CD4-positive, alpha-beta T cell treated with Interleukin-4 for 4 hours (primary cell): ENCODE measurements around the gene TMED3.
"Not testable (repeated sequence)": the region's sequence is repeated elsewhere in the genome, so short reads cannot be mapped to it uniquely, and the experiment has no call there.

Experiments used
- DNase-seq: peaks from one replicate; pipeline ENCODE4 v3.0.0-alpha.2; 2020

The TMED3 gene

DNA sequence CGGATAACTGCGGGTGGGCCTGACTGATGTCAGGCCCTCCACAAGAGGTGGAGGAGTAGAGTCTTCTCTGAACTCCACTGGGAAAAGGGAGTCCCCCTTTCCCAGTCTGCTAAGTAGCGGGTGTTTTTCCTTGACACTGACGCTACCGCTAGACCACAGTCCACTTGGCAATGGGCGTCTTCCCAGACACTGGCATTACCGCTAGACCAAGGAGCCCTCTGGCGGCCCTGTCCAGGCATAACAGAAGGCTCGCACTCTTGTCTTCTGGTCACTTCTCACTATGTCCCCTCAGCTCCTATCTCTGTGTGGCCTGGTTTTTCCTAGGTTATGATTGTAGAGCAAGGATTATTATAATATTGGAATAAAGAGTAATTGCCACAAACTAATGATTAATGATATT is 9.1 kb downstream of the TMED3 start:
- not testable (repeated sequence) for DNase-seq

DNA sequence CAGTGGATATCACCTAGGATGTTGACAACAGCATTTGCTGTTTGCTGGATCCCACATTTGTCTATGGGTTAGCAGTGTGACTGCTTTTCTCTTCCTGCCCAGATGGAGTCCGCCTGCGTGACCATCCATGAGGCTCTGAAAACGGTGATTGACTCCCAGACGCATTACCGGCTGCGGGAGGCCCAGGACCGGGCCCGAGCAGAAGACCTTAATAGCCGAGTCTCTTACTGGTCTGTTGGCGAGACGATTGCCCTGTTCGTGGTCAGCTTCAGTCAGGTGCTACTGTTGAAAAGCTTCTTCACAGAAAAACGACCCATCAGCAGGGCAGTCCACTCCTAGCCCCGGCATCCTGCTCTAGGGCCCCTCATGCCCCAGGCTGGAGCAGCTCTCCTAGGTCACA is 11.0 kb downstream of the TMED3 start:
- no peak for DNase-seq

DNA sequence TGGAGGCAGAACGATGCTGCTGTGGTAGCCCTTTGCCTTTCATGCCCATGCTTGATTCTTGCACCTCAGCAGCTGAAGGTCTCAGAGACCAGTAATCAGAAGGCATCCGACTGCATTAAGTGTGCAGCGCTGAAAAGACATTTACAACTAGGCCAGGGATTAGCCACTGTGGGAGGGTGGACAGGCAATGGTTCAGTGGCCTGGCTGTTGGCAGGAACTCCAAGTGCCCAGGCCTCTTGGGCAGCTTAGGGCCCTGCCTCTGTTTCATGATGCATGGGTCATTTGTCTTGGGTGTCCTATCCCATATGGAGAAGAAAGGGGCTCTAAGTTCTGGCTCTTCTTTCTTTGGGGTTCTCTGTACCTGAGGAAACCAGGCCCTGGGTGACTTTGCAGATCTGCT is 11.4 kb downstream of the TMED3 start:
- no peak for DNase-seq

DNA sequence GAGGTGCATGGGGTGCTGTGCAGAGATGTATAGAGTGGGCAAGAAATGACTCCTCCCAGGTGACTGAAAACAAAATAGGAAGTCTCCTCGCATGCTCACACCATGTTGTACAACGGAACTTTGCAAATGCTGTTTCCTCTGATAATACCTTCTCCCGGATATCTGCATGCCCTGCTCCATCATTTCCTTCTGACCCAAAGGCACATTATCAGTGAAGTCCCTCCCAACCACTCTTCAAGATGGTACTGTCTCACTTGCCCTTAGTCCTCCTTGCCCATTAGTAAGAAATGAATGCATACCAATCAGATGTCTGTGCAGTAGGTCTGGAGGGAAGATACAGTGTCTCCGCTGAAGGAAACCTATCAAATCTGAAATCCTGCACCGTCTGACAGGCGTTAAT is 12.0 kb downstream of the TMED3 start:
- DNase-seq, result no peak

GRCh38 chr15:79329171-79329611 is 18.3 kb downstream of the TMED3 start:
- no peak for DNase-seq

DNA sequence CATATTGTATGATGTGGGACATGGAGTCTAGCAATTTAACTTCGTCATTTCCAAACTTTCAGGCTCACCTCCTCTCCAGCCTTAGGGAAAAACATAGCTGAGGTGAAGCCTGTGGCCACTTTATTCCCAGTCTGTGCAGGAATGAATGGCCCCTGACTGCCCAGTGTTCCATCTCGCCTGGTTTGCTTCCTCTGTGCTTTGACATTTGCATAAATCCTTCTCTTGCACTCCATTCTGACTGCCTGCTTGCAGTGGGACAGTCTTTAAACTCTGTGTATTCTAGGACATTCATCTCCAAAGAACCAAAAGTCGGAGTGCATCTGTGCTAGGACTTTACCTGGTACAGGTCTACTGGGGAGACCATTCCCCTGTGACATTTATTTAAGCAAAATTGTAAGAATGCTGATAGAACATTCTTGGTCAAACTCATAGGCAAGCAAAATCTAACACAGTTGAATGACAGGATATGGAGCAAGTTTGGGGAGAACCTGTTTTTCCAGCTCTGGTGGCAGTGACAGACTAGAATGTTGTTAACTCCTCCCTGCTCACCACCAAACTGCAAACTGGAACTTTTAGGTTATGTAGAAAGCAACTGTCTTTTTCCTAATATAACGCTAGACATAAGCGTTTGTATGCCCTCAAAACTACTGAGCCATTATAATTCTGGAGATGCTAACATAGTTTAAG is 22.1 kb downstream of the TMED3 start:
- DNase-seq, result no peak

DNA sequence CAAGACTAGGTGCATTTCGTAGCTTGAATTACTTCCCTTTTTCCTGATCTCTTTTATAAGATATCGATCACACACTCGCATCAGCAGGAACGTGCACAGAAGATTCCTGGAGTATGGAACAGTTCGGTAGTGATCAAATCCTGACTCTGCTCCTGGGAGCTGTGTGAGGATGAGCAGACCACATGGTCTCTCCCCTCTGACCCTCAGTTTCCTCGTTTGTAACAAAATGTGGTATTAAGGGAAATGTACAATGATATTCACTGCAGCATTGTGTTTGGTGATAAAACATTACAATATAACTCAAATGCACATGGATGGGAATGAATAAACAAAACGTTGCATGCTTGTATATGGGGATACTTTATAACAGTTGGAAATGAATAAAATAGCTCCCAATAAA is 26.7 kb downstream of the TMED3 start:
- DNase-seq, result no peak

DNA sequence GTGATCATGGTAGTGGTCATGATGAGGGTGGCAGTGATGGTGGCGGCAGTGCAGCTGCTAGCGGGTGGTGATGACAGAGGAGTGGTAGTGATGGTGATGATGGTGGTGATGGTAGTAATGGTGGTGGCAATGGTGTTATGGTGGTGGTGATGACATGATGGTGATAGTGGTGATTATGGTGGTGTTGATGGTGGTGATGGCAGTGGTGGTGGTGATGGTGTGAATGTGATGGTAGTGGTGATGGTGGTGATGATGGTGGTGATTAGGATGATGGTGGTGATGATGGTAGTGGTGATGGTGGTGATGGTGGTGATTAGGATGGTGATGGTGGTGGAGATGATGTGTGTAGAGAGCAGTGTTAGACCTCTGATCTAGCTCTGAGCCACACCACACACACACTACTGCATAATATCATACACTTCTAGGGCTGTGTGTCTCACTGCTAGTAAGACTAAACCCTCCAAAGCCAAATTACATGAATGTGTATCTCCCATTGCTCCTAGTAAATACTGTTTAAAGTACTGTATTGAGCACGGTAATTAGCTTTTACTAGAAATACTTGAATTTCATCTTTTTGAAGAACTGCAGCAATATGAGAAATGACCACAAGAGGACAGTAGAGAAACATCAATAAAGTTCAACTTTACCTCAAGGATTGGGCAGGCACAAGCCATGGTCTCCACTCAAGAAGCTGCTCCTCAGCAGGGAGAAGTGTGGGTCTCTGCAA is 28.8 kb downstream of the TMED3 start:
- no peak for DNase-seq

GRCh38 chr15:79340315-79340602 is 29.3 kb downstream of the TMED3 start:
- no peak for DNase-seq

- DNase-seq, result no peak
These were observed 30.5 kb downstream of the TMED3 start for GRCh38 chr15:79341396-79341795.

- DNase-seq, result no peak
These were observed 38.6 kb downstream of the TMED3 start for GRCh38 chr15:79349525-79349924.

GRCh38 chr15:79352206-79352605 is 41.3 kb downstream of the TMED3 start:
- DNase-seq, result no peak

- DNase-seq, result no peak
These were observed 46.7 kb downstream of the TMED3 start for GRCh38 chr15:79357566-79357965.

DNA sequence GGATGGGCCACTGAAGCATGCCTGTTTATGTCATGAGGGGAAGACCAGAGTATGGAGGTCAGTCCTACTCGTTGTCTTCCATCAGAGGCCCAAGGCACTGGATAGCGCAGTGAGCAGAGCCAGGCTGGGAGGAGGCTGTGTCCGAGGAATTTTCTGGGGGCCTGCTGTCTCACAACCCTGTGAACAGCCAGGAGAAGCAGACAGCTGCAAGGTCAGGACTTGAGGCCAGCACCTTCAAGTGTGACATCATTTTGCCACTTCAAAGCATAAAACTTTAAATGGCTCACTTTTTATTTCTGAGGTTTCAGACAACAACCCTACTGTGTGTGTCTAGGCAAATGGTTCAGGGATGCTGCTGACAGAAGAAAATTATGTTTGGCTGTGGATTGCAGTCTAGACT is 47.2 kb downstream of the TMED3 start:
- no peak for DNase-seq

GRCh38 chr15:79364571-79365240 is 53.8 kb downstream of the TMED3 start:
- DNase-seq, result no peak

DNA sequence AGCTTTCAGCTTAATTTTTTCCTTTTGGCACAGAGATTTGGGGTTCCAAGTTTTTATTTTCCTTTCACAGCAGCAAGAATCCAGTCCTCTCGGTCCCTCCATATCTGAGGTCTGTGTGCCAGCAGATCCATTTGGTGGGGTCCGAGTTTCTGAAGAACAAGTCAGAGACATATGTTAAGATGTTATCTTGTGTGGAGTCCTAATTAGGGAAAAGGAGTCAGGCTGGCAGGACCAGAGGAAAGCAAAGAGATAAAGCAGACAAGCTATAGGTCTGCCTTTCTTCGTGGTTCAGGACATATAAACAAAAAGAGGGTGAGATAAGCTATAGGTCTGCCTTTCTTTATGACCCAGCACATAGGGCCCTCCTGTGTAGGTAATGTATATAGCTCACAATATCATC is 54.9 kb downstream of the TMED3 start:
- DNase-seq, result no peak

DNA sequence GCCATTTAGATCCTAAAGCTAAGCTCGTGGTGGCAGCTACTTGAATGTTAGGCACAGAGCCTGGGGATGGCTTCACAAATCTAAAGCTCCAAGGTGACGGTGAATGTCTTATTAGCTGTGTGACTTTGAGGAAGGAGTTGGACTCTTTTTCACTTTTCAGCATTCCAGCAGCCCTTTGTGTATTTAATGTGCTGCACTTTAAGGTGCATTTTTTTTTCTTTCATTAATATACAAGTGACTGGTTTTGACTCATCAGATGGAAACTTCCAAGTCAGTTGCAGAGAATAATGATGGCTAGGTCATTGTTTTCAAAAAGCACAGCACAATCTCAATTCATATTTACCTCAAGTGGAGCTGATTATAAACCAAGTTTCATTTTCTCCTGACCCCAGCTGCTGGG is 55.8 kb downstream of the TMED3 start:
- no peak for DNase-seq

- DNase-seq, result no peak
These were observed 59.8 kb downstream of the TMED3 start for GRCh38 chr15:79370716-79371115.

DNA sequence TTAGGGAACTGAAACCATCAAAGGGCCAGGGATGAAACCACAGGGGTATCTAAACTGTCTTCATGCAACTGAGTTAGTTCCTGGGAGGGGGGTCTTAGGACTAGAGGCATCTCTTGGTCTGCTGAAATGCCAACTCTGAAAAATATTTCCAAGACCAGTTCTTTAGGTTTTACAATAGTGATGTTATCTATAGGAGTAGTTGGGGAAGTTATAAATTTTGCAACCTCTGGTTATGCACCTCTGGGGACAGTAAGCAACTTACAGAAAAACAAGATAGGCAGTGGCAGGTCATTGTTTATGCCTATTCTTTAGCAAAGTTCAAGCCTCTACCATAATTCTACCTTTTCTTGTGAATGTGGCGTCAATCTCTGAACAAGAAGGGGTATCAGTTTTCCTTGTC is 60.7 kb downstream of the TMED3 start:
- DNase-seq, result no peak

GRCh38 chr15:79372428-79372827 is 61.5 kb downstream of the TMED3 start:
- no peak for DNase-seq
